ENCODE results near the gene ACOXL.

The ACOXL gene

GRCh38 chr2:110799376-110799775 is 67.0 kb downstream of the ACOXL start:
- DNase-seq = no peak

- no peak for DNase-seq
Observed at GRCh38 chr2:110800611-110801402, 68.4 kb downstream of the ACOXL start.

GRCh38 chr2:110802208-110802932 is 70.0 kb downstream of the ACOXL start:
- no peak for DNase-seq

GRCh38 chr2:110804433-110804832 is 72.1 kb downstream of the ACOXL start:
- no peak for DNase-seq

GRCh38 chr2:110804915-110805314 is 72.5 kb downstream of the ACOXL start:
- no peak for DNase-seq

GRCh38 chr2:110805894-110806452 is 73.6 kb downstream of the ACOXL start:
- DNase-seq = no peak

- no peak for DNase-seq
Observed at GRCh38 chr2:110807522-110807921, 75.1 kb downstream of the ACOXL start.

GRCh38 chr2:110810404-110810803 is 78.0 kb downstream of the ACOXL start:
- DNase-seq = no peak

GRCh38 chr2:110812726-110813645 is 80.6 kb downstream of the ACOXL start:
- no peak for DNase-seq

- no peak for DNase-seq
Observed at GRCh38 chr2:110813896-110814295, 81.5 kb downstream of the ACOXL start.

- no peak for DNase-seq
Observed at GRCh38 chr2:110815938-110816337, 83.6 kb downstream of the ACOXL start.

GRCh38 chr2:110816404-110817365 is 84.3 kb downstream of the ACOXL start:
- no peak for DNase-seq

- DNase-seq = no peak
Observed at GRCh38 chr2:110818767-110819481, 86.6 kb downstream of the ACOXL start.

GRCh38 chr2:110819711-110820110 is 87.3 kb downstream of the ACOXL start:
- no peak for DNase-seq

- DNase-seq = no peak
Observed at GRCh38 chr2:110820128-110820527, 87.8 kb downstream of the ACOXL start.

GRCh38 chr2:110823165-110823564 is 90.8 kb downstream of the ACOXL start:
- no peak for DNase-seq

- DNase-seq = no peak
Observed at GRCh38 chr2:110827511-110827910, 95.1 kb downstream of the ACOXL start.

- no peak for DNase-seq
Observed at GRCh38 chr2:110828330-110828729, 96.0 kb downstream of the ACOXL start.

- DNase-seq = no peak
Observed at GRCh38 chr2:110829413-110830146, 97.2 kb downstream of the ACOXL start.

- no peak for DNase-seq
Observed at GRCh38 chr2:110832740-110833139, 100.4 kb downstream of the ACOXL start.

Data from amniotic stem cell (primary cell).